ENCODE measurements around the gene EXOC4.

Gene EXOC4

DNA sequence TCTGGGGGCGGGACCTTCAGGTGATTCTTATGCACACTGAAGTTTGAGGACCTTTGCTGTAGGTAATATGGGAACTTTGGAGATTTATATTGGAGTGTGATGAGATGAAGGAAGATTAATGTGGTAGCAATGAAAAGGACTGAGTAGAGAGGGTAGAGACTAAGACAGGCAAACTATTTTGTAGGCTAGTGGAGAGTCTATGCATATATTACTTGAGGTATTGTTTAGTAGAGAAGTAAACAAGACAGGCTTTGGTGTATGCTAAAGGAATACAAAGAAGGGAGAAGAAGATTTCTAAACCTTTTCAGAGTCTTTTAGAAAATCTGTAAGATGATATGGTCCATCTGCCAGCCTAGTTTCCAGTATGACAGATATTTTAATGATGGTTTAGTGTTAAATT is 129.1 kb downstream of the EXOC4 start:
- TF ChIP-seq, protein P1, sequence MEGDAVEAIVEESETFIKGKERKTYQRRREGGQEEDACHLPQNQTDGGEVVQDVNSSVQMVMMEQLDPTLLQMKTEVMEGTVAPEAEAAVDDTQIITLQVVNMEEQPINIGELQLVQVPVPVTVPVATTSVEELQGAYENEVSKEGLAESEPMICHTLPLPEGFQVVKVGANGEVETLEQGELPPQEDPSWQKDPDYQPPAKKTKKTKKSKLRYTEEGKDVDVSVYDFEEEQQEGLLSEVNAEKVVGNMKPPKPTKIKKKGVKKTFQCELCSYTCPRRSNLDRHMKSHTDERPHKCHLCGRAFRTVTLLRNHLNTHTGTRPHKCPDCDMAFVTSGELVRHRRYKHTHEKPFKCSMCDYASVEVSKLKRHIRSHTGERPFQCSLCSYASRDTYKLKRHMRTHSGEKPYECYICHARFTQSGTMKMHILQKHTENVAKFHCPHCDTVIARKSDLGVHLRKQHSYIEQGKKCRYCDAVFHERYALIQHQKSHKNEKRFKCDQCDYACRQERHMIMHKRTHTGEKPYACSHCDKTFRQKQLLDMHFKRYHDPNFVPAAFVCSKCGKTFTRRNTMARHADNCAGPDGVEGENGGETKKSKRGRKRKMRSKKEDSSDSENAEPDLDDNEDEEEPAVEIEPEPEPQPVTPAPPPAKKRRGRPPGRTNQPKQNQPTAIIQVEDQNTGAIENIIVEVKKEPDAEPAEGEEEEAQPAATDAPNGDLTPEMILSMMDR (IDR thresholded peaks at IDR 0.05; ENCODE audit: low read length) = no peak
- no peak for TF ChIP-seq EZH2 (IDR thresholded peaks at IDR 0.05; ENCODE audit: borderline replicate concordance, low read length)
- Histone ChIP-seq H3K9me2 (ENCODE audit: low read depth, low read length) (no peaks in the 10 kb centered on the region), H3K27ac (ENCODE audit: low read depth, low read length, poor library complexity, severe bottlenecking) (no peak overlapping the region), H4K20me1 (ENCODE audit: insufficient read depth, low read length) (no peaks in the 10 kb centered on the region), H3K4me1 (ENCODE audit: insufficient read depth, low read length, severe bottlenecking) (no peaks in the 10 kb centered on the region), H3K4me2 (ENCODE audit: low read length) (no peak overlapping the region), H3K9me3 (ENCODE audit: low read length) (no peaks in the 10 kb centered on the region), H3K27me3 (ENCODE audit: insufficient read depth, low read length) (no peaks in the 10 kb centered on the region), H3K79me2 (ENCODE audit: insufficient read depth, low read length) (no peaks in the 10 kb centered on the region), H3K4me3 (ENCODE audit: low read depth, low read length, poor library complexity, severe bottlenecking) (no peak overlapping the region), H3K9ac (ENCODE audit: low read length) (no peak overlapping the region), H3F3A (ENCODE audit: insufficient read depth, low read length) (no peaks in the 10 kb centered on the region), H3K36me3 (ENCODE audit: insufficient read depth, low read length) (peaks cover 18% of the 10 kb centered on the region), H2AFZ (ENCODE audit: low read length) (no peak overlapping the region)

DNA sequence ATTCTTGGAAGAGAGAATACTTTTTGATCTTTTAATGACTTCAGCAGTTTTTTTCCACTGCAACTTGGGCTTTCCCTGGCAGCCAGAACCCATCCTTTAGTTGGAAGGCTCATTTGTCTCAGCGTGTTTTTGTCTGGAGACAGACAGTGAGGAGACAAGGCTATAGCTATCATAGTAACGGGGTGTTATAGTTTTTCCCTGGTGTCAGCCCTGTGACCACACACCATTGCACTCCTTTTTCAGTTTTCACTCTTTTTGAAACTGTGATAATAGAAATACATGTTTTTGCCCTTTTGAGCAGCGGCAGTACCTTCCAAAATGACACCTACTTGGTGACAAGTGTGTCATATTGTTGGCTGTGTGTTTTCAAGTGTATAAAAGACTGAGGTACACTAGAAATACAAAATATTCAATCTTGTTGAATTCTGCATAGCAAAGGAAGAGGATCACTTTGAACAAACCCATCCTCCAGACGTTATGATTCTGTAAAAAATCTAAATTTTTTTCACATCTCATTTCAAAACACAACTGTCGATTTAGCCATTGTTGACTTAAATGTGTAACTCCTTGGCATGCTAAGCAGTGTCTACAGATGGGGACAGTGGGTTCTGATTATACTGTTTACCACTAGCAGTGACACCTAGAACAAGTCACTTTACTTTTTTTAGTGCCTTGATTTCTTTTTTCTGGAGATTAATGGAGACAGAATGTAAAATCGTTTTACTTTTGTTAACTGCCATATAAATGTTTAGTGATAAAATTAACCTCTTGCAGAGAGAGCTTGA is 130.1 kb downstream of the EXOC4 start:
- H3K79me2 ChIP-seq (ENCODE audit: insufficient read depth, low read length) = no peaks in the 10 kb centered on the region
- no peaks in the 10 kb centered on the region for H3K9me2 ChIP-seq (ENCODE audit: low read depth, low read length)
- H3K9me3 ChIP-seq (ENCODE audit: low read length) = no peaks in the 10 kb centered on the region
- H3K36me3 ChIP-seq (ENCODE audit: insufficient read depth, low read length) = peaks cover 12% of the 10 kb centered on the region; the same call in 1 of the 2 replicates
- no peaks in the 10 kb centered on the region for H3K4me1 ChIP-seq (ENCODE audit: insufficient read depth, low read length, severe bottlenecking)
- H3K9ac ChIP-seq (ENCODE audit: low read length) = no peak overlapping the region
- H3F3A ChIP-seq (ENCODE audit: insufficient read depth, low read length) = no peaks in the 10 kb centered on the region
- no peaks in the 10 kb centered on the region for H3K27me3 ChIP-seq (ENCODE audit: insufficient read depth, low read length)
- no peak overlapping the region for H3K4me2 ChIP-seq (ENCODE audit: low read length)
- H4K20me1 ChIP-seq (ENCODE audit: insufficient read depth, low read length) = no peaks in the 10 kb centered on the region
- TF ChIP-seq EZH2 (IDR thresholded peaks at IDR 0.05; ENCODE audit: borderline replicate concordance, low read length) = no peak
- H3K4me3 ChIP-seq (ENCODE audit: low read depth, low read length, poor library complexity, severe bottlenecking) = no peak overlapping the region
- H2AFZ ChIP-seq (ENCODE audit: low read length) = no peak overlapping the region
- no peak overlapping the region for H3K27ac ChIP-seq (ENCODE audit: low read depth, low read length, poor library complexity, severe bottlenecking)

DNA sequence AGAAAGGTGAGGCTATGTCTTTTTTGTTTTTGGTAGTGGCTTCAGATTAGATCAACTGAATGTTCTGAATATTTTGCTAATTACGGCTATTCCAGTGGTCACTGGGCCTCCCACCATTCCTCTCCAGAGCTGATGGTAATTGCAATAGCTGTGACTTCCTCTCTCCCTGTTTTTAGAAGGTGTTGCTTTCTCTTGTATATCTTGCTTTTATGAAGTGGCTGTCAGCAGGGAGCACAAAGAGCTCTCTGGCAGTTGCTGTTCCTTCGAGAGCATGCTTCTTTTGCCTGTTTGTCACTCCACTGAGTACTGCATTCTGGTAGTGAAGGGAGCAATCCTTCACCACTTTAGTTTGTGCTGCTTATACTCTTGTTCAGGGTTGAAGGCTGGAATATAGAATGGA is 133.3 kb downstream of the EXOC4 start:
- Histone ChIP-seq H3K9me3 (ENCODE audit: low read length) (no peaks in the 10 kb centered on the region), H3K9me2 (ENCODE audit: low read depth, low read length) (no peaks in the 10 kb centered on the region), H3K4me2 (ENCODE audit: low read length) (no peak overlapping the region), H3K27me3 (ENCODE audit: insufficient read depth, low read length) (no peaks in the 10 kb centered on the region), H3K4me3 (ENCODE audit: low read depth, low read length, poor library complexity, severe bottlenecking) (no peak overlapping the region), H3K9ac (ENCODE audit: low read length) (no peak overlapping the region), H3K4me1 (ENCODE audit: insufficient read depth, low read length, severe bottlenecking) (no peaks in the 10 kb centered on the region), H3K27ac (ENCODE audit: low read depth, low read length, poor library complexity, severe bottlenecking) (no peak overlapping the region), H4K20me1 (ENCODE audit: insufficient read depth, low read length) (no peaks in the 10 kb centered on the region), H3K79me2 (ENCODE audit: insufficient read depth, low read length) (no peaks in the 10 kb centered on the region), H3K36me3 (ENCODE audit: insufficient read depth, low read length) (0 out of 2 replicates have a peak, but pooled peaks cover 10% of the 10 kb centered on the region), H3F3A (ENCODE audit: insufficient read depth, low read length) (no peaks in the 10 kb centered on the region), H2AFZ (ENCODE audit: low read length) (no peak overlapping the region)
- TF ChIP-seq, protein P1 (IDR thresholded peaks at IDR 0.05; ENCODE audit: low read length) = no peak
- TF ChIP-seq EZH2 (IDR thresholded peaks at IDR 0.05; ENCODE audit: borderline replicate concordance, low read length) = no peak

DNA sequence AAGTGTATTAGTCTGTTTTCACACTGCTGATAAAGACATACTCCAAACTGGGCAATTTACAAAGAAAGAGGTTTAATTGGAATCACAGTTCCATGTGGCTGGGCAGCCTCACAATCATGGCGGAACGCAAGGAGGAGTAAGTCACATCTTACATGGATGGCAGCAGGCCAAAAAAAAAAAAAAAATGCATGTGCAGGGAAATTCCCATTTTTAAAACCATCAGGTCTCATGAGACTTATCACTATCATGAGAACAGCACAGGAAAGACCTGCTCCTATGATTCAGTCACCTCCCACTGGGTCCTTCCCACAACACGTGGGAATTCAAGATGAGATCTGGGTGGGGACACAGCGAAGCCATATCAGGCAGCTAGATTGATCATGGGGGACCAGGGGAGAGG is 136.8 kb downstream of the EXOC4 start:
- H3K36me3 ChIP-seq (ENCODE audit: insufficient read depth, low read length) = no peaks in the 10 kb centered on the region
- no peak overlapping the region for H3K4me3 ChIP-seq (ENCODE audit: low read depth, low read length, poor library complexity, severe bottlenecking)
- H3K9me3 ChIP-seq (ENCODE audit: low read length) = no peaks in the 10 kb centered on the region
- H3K4me2 ChIP-seq (ENCODE audit: low read length) = no peak overlapping the region
- H3K79me2 ChIP-seq (ENCODE audit: insufficient read depth, low read length) = no peaks in the 10 kb centered on the region
- H3K9me2 ChIP-seq (ENCODE audit: low read depth, low read length) = no peaks in the 10 kb centered on the region
- TF ChIP-seq, protein P1 (IDR thresholded peaks at IDR 0.05; ENCODE audit: low read length) = no peak
- TF ChIP-seq EZH2 (IDR thresholded peaks at IDR 0.05; ENCODE audit: borderline replicate concordance, low read length) = no peak
- no peak overlapping the region for H3K27ac ChIP-seq (ENCODE audit: low read depth, low read length, poor library complexity, severe bottlenecking)
- no peak overlapping the region for H2AFZ ChIP-seq (ENCODE audit: low read length)
- no peak overlapping the region for H3K9ac ChIP-seq (ENCODE audit: low read length)
- H3K4me1 ChIP-seq (ENCODE audit: insufficient read depth, low read length, severe bottlenecking) = peaks cover 13% of the 10 kb centered on the region
- H3F3A ChIP-seq (ENCODE audit: insufficient read depth, low read length) = no peaks in the 10 kb centered on the region; the same call in 1 of the 2 replicates
- no peaks in the 10 kb centered on the region for H3K27me3 ChIP-seq (ENCODE audit: insufficient read depth, low read length)
- no peaks in the 10 kb centered on the region for H4K20me1 ChIP-seq (ENCODE audit: insufficient read depth, low read length)

All from OCI-LY1 (cell line).